ENCODE data around the gene TMEM213. TPM values are rescaled to one million over a fixed set of nuclear protein-coding genes. Genes with fewer than 3 reads are reported as not detected.

TMEM213 gene
- total RNA-seq, 1 donor from 2014 or later, result not detected

GRCh38 chr7:138878051-138878450 is 80.3 kb downstream of the TMEM213 start:
- DNase-seq (ENCODE audit: low read depth), result no peak
- H3K27me3 ChIP-seq (ENCODE audit: control insufficient read depth, insufficient read depth, low read length), result no peaks in the 10 kb centered on the region
- no peak for TF ChIP-seq CTCF (IDR thresholded peaks at IDR 0.05; ENCODE audit: insufficient read depth, low read length, poor library complexity, severe bottlenecking)
- H3K36me3 ChIP-seq (ENCODE audit: control insufficient read depth, insufficient read depth, low read length), result no peaks in the 10 kb centered on the region
- H3K4me3 ChIP-seq (ENCODE audit: low read depth, low read length), result no peak overlapping the region

DNA sequence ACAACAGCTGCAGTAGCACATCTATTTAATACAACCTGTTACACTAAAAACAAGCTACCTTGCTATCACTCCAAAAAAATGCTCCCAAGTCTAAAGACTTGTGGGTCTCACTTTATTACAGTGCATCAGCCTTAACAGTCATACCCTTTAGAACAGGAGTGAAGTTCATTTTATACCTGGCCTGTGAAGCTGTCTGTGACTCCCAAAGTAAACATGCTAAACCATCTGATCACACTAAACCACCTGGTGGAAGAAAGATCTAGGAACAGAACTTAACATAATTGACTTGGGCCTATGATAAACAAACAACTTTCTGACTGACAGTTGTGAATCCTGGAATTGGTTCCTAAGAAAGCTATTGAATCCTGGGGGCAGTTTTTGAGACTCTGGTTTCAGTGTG is 81.1 kb downstream of the TMEM213 start:
- H3K27me3 ChIP-seq (ENCODE audit: control insufficient read depth, insufficient read depth, low read length), result no peaks in the 10 kb centered on the region
- DNase-seq (ENCODE audit: low read depth), result no peak
- H3K4me3 ChIP-seq (ENCODE audit: low read depth, low read length), result no peak overlapping the region
- no peak for TF ChIP-seq CTCF (IDR thresholded peaks at IDR 0.05; ENCODE audit: insufficient read depth, low read length, poor library complexity, severe bottlenecking)
- no peaks in the 10 kb centered on the region for H3K36me3 ChIP-seq (ENCODE audit: control insufficient read depth, insufficient read depth, low read length)

DNA sequence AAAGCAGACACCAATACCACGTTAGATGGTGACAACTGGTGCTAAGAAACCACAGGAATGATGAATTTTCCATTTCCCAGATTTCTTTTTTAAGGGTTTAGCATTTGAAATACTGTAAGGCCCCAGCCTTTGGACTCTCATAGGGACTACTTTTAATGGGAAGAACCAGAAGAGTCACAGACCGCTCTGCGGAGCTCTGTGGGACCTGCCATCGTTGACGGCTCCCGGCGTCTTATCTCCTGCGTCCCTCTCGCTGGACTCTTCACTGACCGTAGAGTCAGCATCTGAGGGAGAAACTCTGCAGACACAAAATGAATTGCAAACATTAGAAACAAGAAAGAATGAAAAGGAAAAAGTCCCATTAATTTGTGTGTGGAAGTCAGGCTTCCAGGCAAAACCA is 81.6 kb downstream of the TMEM213 start:
- Histone ChIP-seq H3K27me3 (ENCODE audit: control insufficient read depth, insufficient read depth, low read length) (no peaks in the 10 kb centered on the region), H3K36me3 (ENCODE audit: control insufficient read depth, insufficient read depth, low read length) (no peaks in the 10 kb centered on the region), H3K4me3 (ENCODE audit: low read depth, low read length) (no peak overlapping the region)
- no peak for DNase-seq (ENCODE audit: low read depth)
- no peak for TF ChIP-seq CTCF (IDR thresholded peaks at IDR 0.05; ENCODE audit: insufficient read depth, low read length, poor library complexity, severe bottlenecking)

DNA sequence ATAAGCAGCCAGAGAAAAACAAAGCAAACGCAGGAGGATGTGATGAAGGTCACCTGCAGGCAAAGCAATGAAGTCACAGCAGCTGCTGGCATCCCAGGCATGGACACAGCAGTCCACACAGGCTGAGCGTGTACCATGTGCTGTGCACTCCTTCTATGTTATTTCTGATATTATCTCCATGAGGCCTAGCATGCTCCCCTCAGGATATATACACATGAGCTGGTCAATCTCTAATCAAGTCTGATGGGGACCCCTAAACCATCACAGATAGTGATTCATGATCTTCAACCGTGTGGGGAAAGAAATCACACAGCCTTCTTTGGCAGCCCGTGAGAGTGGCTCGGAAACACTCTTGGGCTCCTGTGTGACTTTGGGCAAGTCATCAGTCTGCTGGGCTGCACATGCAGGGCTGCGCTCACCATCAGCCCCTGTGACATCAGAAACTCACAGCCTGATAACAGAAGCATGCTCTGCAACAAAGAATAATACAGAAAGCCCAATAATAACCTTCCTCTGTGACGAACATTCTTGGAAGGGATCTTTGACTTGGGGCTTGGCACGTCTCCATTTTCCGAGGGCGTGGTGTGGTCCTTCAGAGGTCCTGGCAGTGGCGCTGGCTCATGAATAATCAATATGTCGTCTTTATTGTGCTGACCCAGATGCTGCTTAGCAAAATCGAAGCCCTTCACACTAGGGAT is 83.2 kb downstream of the TMEM213 start:
- TF ChIP-seq CTCF (IDR thresholded peaks at IDR 0.05; ENCODE audit: insufficient read depth, low read length, poor library complexity, severe bottlenecking), result no peak
- Histone ChIP-seq H3K36me3 (ENCODE audit: control insufficient read depth, insufficient read depth, low read length) (no peaks in the 10 kb centered on the region), H3K4me3 (ENCODE audit: low read depth, low read length) (no peak overlapping the region), H3K27me3 (ENCODE audit: control insufficient read depth, insufficient read depth, low read length) (no peaks in the 10 kb centered on the region)
- DNase-seq (ENCODE audit: low read depth), result no peak

- no peaks in the 10 kb centered on the region for H3K27me3 ChIP-seq (ENCODE audit: control insufficient read depth, insufficient read depth, low read length)
- TF ChIP-seq CTCF (IDR thresholded peaks at IDR 0.05; ENCODE audit: insufficient read depth, low read length, poor library complexity, severe bottlenecking), result no peak
- no peak for DNase-seq (ENCODE audit: low read depth)
- H3K36me3 ChIP-seq (ENCODE audit: control insufficient read depth, insufficient read depth, low read length), result no peaks in the 10 kb centered on the region
- no peak overlapping the region for H3K4me3 ChIP-seq (ENCODE audit: low read depth, low read length)
These were observed 83.9 kb downstream of the TMEM213 start for GRCh38 chr7:138881579-138882188.

DNA sequence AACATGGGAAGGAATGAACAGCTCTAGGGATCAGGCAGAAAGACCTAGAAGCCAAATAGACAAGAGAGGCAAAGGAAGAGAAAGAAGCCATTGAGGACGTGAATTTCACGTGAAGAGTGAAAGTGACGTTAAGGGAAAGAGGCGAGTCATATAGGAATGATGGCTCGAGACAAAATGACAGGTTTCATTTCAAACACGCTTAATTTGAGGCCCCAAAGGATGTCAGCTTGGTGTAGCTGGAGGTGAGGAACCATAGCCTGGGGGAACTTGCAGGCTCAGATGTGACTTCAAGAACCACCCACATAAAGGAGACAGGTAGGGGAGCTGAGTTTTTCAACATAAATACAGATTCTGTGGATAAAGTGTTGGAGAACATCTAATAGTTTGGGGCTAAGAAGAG is 84.5 kb downstream of the TMEM213 start:
- no peak for DNase-seq (ENCODE audit: low read depth)
- no peaks in the 10 kb centered on the region for H3K36me3 ChIP-seq (ENCODE audit: control insufficient read depth, insufficient read depth, low read length)
- no peak overlapping the region for H3K4me3 ChIP-seq (ENCODE audit: low read depth, low read length)
- TF ChIP-seq CTCF (IDR thresholded peaks at IDR 0.05; ENCODE audit: insufficient read depth, low read length, poor library complexity, severe bottlenecking), result no peak
- H3K27me3 ChIP-seq (ENCODE audit: control insufficient read depth, insufficient read depth, low read length), result no peaks in the 10 kb centered on the region
